GM18499 (cell line): Measurements from ENCODE around the gene GNG13.
"Not testable (repeated sequence)": the region's sequence is repeated elsewhere in the genome, so short reads cannot be mapped to it uniquely, and the experiment has no call there.

Experiments used
- ATAC-seq: cut with Tn5 transposase; IDR thresholded peaks from one replicate; pipeline ENCODE4 v1.9.1; 2021; ENCODE audit warnings: moderate number of reproducible peaks; ENCODE audit not compliant: insufficient read depth, unreplicated experiment

Gene GNG13

GRCh38 chr16:832652-833336 lies 32.3 kb upstream of the GNG13 start:
- no peak for ATAC-seq

GRCh38 chr16:831571-832413 lies 31.3 kb upstream of the GNG13 start:
- ATAC-seq: no peak

GRCh38 chr16:830871-831570 lies 30.5 kb upstream of the GNG13 start:
- ATAC-seq: no peak

- no peak for ATAC-seq
Measured at GRCh38 chr16:830107-830870, 29.8 kb upstream of the GNG13 start.

- no peak for ATAC-seq
Measured at GRCh38 chr16:828891-829290, 28.4 kb upstream of the GNG13 start.

GRCh38 chr16:827513-827912 lies 27.0 kb upstream of the GNG13 start:
- no peak for ATAC-seq

GRCh38 chr16:825341-826061 lies 25.0 kb upstream of the GNG13 start:
- no peak for ATAC-seq

- ATAC-seq: no peak
Measured at GRCh38 chr16:824601-825000, 24.1 kb upstream of the GNG13 start.

GRCh38 chr16:824194-824593 lies 23.7 kb upstream of the GNG13 start:
- no peak for ATAC-seq

- ATAC-seq: no peak
Measured at GRCh38 chr16:822909-823297, 22.4 kb upstream of the GNG13 start.

GRCh38 chr16:822174-822908 lies 21.8 kb upstream of the GNG13 start:
- no peak for ATAC-seq

GRCh38 chr16:821751-822150 lies 21.2 kb upstream of the GNG13 start:
- no peak for ATAC-seq

GRCh38 chr16:820748-821147 lies 20.2 kb upstream of the GNG13 start:
- ATAC-seq: no peak

- ATAC-seq: not testable (repeated sequence)
Measured at GRCh38 chr16:820044-820408, 19.5 kb upstream of the GNG13 start.

GRCh38 chr16:819336-820043 lies 19.0 kb upstream of the GNG13 start:
- no peak for ATAC-seq

- no peak for ATAC-seq
Measured at GRCh38 chr16:818592-818991, 18.1 kb upstream of the GNG13 start.

GRCh38 chr16:818132-818531 lies 17.6 kb upstream of the GNG13 start:
- no peak for ATAC-seq

- no peak for ATAC-seq
Measured at GRCh38 chr16:817001-817906, 16.7 kb upstream of the GNG13 start.
